OCI-LY3 (cell line): Measurements from ENCODE around the gene UBAP2.

ENCODE experiments used
- H2AFZ ChIP-seq: fragments of 200-600, 300-600 bp; shearing (Covaris generic); 2 replicates; pipeline ENCODE4 v1.6.0; 2014; ENCODE audit warnings: antibody characterized with exemption, low read depth, low read length
- H3K27ac ChIP-seq: fragments of 200-600, 300-600 bp; sonication (generic); 2 replicates; pipeline ENCODE4 v1.5.1; 2014; ENCODE audit warnings: mild to moderate bottlenecking, low read length, moderate library complexity, mixed read lengths
- H3K27me3 ChIP-seq: fragments of 200-600, 300-600 bp; sonication (generic); 2 replicates; pipeline ENCODE4 v1.6.1; 2014; ENCODE audit warnings: low read depth, low read length, mixed read lengths
- H3K36me3 ChIP-seq: fragments of 200-600, 300-600 bp; sonication (generic); replicated peaks from 2 replicates; pipeline ENCODE3; 2014; ENCODE audit warnings: low read depth, low read length, mixed read lengths
- H3K4me1 ChIP-seq: fragments of 300-600, 200-600 bp; sonication (generic); 2 replicates; pipeline ENCODE4 v1.6.1; 2014; ENCODE audit warnings: low read length, mixed read lengths
- H3K4me2 ChIP-seq: fragments of 200-600, 300-600 bp; sonication (generic); 2 replicates; pipeline ENCODE4 v1.6.1; 2014; ENCODE audit warnings: low read length, mixed read lengths
- H3K4me3 ChIP-seq: fragments of 300-600, 200-600 bp; sonication (generic); 2 replicates; pipeline ENCODE4 v1.5.1; 2014; ENCODE audit warnings: antibody characterized with exemption, mild to moderate bottlenecking, low read length, moderate library complexity
- H3K79me2 ChIP-seq: fragments of 300-600, 200-600 bp; shearing (Covaris generic); 2 replicates; pipeline ENCODE4 v1.6.1; 2014; ENCODE audit warnings: mild to moderate bottlenecking, low read length, mixed read lengths
- H3K9ac ChIP-seq: fragments of 300-600, 200-600 bp; shearing (Covaris generic); 2 replicates; pipeline ENCODE4 v1.6.0; 2014; ENCODE audit warnings: mild to moderate bottlenecking, low read length, moderate library complexity
- H3K9me3 ChIP-seq: fragments of 200-600, 300-600 bp; shearing (Covaris generic); 2 replicates; pipeline ENCODE4 v1.6.1; 2014; ENCODE audit warnings: low read length, mixed read lengths; ENCODE audit not compliant: insufficient read depth
- H4K20me1 ChIP-seq: fragments of 200-600, 300-600 bp; sonication (generic); 2 replicates; pipeline ENCODE4 v1.6.1; 2016; ENCODE audit warnings: low read length, mixed read lengths; ENCODE audit not compliant: insufficient read depth
- EZH2phosphoT487 ChIP-seq: fragments of 200-600 bp; shearing (Covaris generic); IDR thresholded peaks from 2 replicates; pipeline ENCODE4 v1.6.1; 2018; ENCODE audit warnings: antibody characterized with exemption, mixed run types, low read depth
- TF ChIP-seq, protein P1 (sequence below): fragments of 200-600, 300-600 bp; sonication (generic); IDR thresholded peaks from 2 replicates; pipeline ENCODE4 v1.5.1; 2014; ENCODE audit warnings: antibody characterized with exemption, low read length, low read depth

UBAP2 gene

DNA sequence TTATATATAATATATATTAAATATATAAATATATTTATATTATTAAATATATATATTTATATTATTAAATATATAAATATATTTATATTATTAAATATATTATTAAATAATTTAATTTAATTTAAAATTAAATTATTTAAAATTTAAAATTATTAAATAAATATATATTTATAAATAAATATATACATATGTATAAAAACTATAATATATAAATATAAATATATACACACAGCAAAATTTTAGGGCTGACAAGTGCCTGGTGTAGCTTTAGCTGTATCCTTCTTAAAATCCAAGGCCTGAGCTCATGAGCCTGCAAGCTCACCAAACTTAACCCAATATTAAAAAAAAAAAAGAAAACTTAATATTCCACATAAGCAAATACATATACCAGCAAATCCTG, 53.2 kb downstream of the UBAP2 start:
- H3K27me3 ChIP-seq: no peaks in the 10 kb centered on the region
- H3K27ac ChIP-seq: no peak overlapping the region
- H2AFZ ChIP-seq: no peak overlapping the region
- peaks cover 37% of the 10 kb centered on the region for H3K36me3 ChIP-seq
- no peaks in the 10 kb centered on the region for H3K9me3 ChIP-seq
- peaks cover 2% of the 10 kb centered on the region; the same call in 1 of the 2 replicates for H4K20me1 ChIP-seq
- H3K4me3 ChIP-seq: no peak overlapping the region
- no peak overlapping the region for H3K4me2 ChIP-seq
- TF ChIP-seq EZH2phosphoT487: no peak
- TF ChIP-seq, protein P1, sequence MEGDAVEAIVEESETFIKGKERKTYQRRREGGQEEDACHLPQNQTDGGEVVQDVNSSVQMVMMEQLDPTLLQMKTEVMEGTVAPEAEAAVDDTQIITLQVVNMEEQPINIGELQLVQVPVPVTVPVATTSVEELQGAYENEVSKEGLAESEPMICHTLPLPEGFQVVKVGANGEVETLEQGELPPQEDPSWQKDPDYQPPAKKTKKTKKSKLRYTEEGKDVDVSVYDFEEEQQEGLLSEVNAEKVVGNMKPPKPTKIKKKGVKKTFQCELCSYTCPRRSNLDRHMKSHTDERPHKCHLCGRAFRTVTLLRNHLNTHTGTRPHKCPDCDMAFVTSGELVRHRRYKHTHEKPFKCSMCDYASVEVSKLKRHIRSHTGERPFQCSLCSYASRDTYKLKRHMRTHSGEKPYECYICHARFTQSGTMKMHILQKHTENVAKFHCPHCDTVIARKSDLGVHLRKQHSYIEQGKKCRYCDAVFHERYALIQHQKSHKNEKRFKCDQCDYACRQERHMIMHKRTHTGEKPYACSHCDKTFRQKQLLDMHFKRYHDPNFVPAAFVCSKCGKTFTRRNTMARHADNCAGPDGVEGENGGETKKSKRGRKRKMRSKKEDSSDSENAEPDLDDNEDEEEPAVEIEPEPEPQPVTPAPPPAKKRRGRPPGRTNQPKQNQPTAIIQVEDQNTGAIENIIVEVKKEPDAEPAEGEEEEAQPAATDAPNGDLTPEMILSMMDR: no peak
- peaks cover 14% of the 10 kb centered on the region; the same call in 1 of the 2 replicates for H3K79me2 ChIP-seq
- no peak overlapping the region for H3K9ac ChIP-seq
- H3K4me1 ChIP-seq: peaks cover 4% of the 10 kb centered on the region

DNA sequence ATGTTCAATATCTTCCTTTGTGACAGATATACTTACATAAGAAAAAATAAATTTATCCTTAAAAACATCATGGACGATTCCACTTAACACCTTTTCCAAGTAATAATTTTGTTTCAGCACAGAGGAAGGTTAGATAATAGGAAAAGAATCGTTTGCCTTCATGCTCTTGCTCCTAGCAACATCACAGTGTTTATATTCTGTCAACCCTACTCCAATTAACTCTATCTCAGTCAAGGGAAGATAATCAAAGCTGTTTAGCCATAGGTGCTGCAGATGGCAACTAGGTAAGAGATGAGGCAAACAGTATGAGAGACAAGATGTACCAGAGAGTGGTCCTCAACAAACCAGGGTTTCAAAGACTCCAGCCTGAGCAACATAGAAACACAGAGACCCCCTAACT, 55.6 kb downstream of the UBAP2 start:
- Histone ChIP-seq H3K4me2 (no peak overlapping the region), H3K9me3 (no peaks in the 10 kb centered on the region), H4K20me1 (peaks cover 2% of the 10 kb centered on the region; the same call in 1 of the 2 replicates), H3K79me2 (peaks cover 20% of the 10 kb centered on the region), H3K4me3 (no peak overlapping the region), H3K4me1 (peaks cover 26% of the 10 kb centered on the region), H3K27ac (no peak overlapping the region), H3K9ac (no peak overlapping the region), H2AFZ (no peak overlapping the region), H3K27me3 (no peaks in the 10 kb centered on the region), H3K36me3 (peaks cover 33% of the 10 kb centered on the region)
- TF ChIP-seq EZH2phosphoT487: no peak
- TF ChIP-seq, protein P1: no peak

DNA sequence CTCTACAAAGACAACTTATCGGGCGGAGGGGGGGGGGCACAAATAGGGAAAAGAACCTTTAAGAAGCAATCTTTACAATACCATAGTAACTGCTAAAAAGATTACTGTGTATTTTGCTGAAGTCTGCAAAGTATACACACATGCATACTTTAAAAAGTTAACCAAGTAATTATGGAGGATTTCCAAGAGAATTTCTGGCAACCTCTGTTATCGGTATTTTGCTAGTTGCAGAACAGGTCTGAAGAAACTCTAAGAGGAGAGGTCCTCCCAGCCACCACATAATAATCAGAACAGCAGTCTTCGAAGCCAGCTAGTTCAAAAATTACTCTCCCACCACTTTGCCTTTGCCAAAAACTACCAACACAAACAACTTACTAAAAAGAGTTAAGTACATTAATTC, 56.1 kb downstream of the UBAP2 start:
- Histone ChIP-seq H3K4me3 (no peak overlapping the region), H3K9me3 (no peaks in the 10 kb centered on the region), H3K9ac (no peak overlapping the region), H4K20me1 (peaks cover 2% of the 10 kb centered on the region; the same call in 1 of the 2 replicates), H3K4me2 (no peak overlapping the region), H3K27me3 (no peaks in the 10 kb centered on the region), H3K36me3 (peaks cover 31% of the 10 kb centered on the region), H3K27ac (no peak overlapping the region), H3K4me1 (peaks cover 31% of the 10 kb centered on the region), H2AFZ (no peak overlapping the region), H3K79me2 (peaks cover 20% of the 10 kb centered on the region)
- TF ChIP-seq, protein P1: no peak
- TF ChIP-seq EZH2phosphoT487: no peak

DNA sequence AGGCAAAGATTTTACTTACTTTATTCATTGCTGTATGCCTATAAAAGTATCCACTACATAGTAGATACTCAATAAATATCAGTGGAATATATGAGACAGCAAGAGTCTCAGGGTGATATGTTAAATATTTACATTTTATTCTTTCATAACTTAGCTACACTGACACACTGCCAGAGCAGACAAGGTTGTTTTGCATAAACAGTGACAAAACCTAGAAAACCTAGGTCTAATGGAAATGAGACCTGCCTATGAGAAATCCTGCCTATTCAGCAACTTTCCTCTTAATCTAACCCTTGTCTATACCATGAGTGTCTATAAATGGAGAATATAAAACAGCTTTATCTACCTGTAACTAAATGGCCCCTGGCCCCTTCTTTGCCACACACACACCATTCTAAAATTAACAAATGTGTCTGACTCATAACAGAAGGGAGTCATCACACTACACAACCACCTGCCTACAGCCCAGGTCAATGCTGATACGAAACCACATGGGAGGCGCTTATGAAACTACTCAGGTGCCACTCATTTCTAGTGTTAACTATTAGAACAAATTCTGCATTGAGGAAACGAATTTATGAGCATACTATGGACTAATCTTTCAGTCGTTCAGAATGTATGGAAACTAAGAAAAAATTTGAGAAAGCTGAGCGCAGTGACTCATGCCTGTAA, 60.3 kb downstream of the UBAP2 start:
- Histone ChIP-seq H3K79me2 (peaks cover 16% of the 10 kb centered on the region), H3K4me3 (peak overlapping the region; percentile 66), H3K36me3 (peaks cover 31% of the 10 kb centered on the region)

More for the DNA sequence above, 60.3 kb downstream of the UBAP2 start:
- Histone ChIP-seq H3K9me3 (no peaks in the 10 kb centered on the region), H3K27ac (peak overlapping the region; percentile 84), H3K4me1 (peaks cover 28% of the 10 kb centered on the region), H4K20me1 (no peaks in the 10 kb centered on the region), H3K9ac (peak overlapping the region; percentile 41; the same call in 1 of the 2 replicates), H2AFZ (no peak overlapping the region), H3K4me2 (peak overlapping the region; percentile 76), H3K27me3 (no peaks in the 10 kb centered on the region)
- TF ChIP-seq EZH2phosphoT487: no peak
- TF ChIP-seq, protein P1: no peak
